Neural cell (in vitro differentiated cells): ENCODE measurements around the gene ATP5F1D. TPM values are rescaled to one million over a fixed set of nuclear protein-coding genes. Genes with fewer than 3 reads are reported as not detected.
A peak's percentile ranks its signal among the peaks of the same experiment; 100 is the strongest.

ENCODE experiments used
- H2AFZ ChIP-seq: fragments of 200-600, 300-800 bp; sonication (generic), shearing (Covaris generic); 2 replicates; pipeline ENCODE4 v1.6.0; 2014; ENCODE audit warnings: low read depth, mild to moderate bottlenecking, antibody characterized with exemption, low read length, moderate library complexity
- H3F3A ChIP-seq: fragments of 200-600 bp; shearing (Covaris generic); 2 replicates; pipeline ENCODE4 v1.6.1; 2016; ENCODE audit warnings: mild to moderate bottlenecking, moderate library complexity, mixed read lengths, antibody characterized with exemption, low read length; ENCODE audit not compliant: insufficient read depth, poor library complexity, severe bottlenecking
- H3K27ac ChIP-seq: fragments of 200-600, 300-800 bp; sonication (generic), shearing (Covaris generic); 2 replicates; pipeline ENCODE4 v1.5.1; 2014; ENCODE audit warnings: mild to moderate bottlenecking, low read length, moderate library complexity
- H3K27me3 ChIP-seq: fragments of 300-800, 200-600 bp; sonication (generic), shearing (Covaris generic); 2 replicates; pipeline ENCODE4 v1.6.0; 2014; ENCODE audit warnings: mild to moderate bottlenecking, low read depth, low read length, moderate library complexity; ENCODE audit not compliant: insufficient read depth
- H3K36me3 ChIP-seq: fragments of 300-800, 200-600 bp; sonication (generic), shearing (Covaris generic); 2 replicates; pipeline ENCODE4 v1.5.1; 2014; ENCODE audit warnings: mild to moderate bottlenecking, antibody characterized with exemption, low read length, moderate library complexity; ENCODE audit not compliant: insufficient read depth
- H3K4me2 ChIP-seq: fragments of 300-800, 200-600 bp; sonication (generic), shearing (Covaris generic); 2 replicates; pipeline ENCODE4 v1.6.0; 2014; ENCODE audit warnings: mild to moderate bottlenecking, low read length
- H3K4me3 ChIP-seq: fragments of 300-800, 200-600 bp; sonication (generic), shearing (Covaris generic); 2 replicates; pipeline ENCODE4 v1.5.1; 2014; ENCODE audit warnings: mild to moderate bottlenecking, low read length, moderate library complexity
- H3K79me2 ChIP-seq: fragments of 200-600 bp; shearing (Covaris generic); replicated peaks from 2 replicates; pipeline ENCODE4 v1.6.0; 2014; ENCODE audit warnings: mild to moderate bottlenecking, low read length, moderate library complexity; ENCODE audit not compliant: insufficient read depth
- H3K9ac ChIP-seq: fragments of 300-800, 200-600 bp; sonication (generic), shearing (Covaris generic); 2 replicates; pipeline ENCODE4 v1.6.1; 2016; ENCODE audit warnings: mild to moderate bottlenecking, low read length, mixed read lengths
- H3K9me2 ChIP-seq: fragments of 200-600 bp; shearing (Covaris generic); 2 replicates; pipeline ENCODE4 v1.6.1; 2016; ENCODE audit warnings: mild to moderate bottlenecking, low read length, mixed read lengths; ENCODE audit not compliant: insufficient read depth
- H3K9me3 ChIP-seq: fragments of 200-600, 300-800 bp; sonication (generic), shearing (Covaris generic); 2 replicates; pipeline ENCODE4 v1.6.1; 2016; ENCODE audit warnings: mild to moderate bottlenecking, mixed run types, low read length, moderate library complexity, mixed read lengths
- H4K20me1 ChIP-seq: fragments of 200-600 bp; shearing (Covaris generic); 2 replicates; pipeline ENCODE4 v1.6.1; 2016; ENCODE audit warnings: mild to moderate bottlenecking, mixed run types; ENCODE audit not compliant: insufficient read depth
- EP300 ChIP-seq: fragments of 450-650 bp; conservative IDR thresholded peaks from 2 replicates; pipeline ENCODE4 v1.6.1; 2014; ENCODE audit warnings: antibody characterized with exemption, mild to moderate bottlenecking, moderate library complexity; ENCODE audit not compliant: poor library complexity, severe bottlenecking
- EZH2 ChIP-seq: fragments of 200-600, 300-800 bp; shearing (Covaris generic), sonication (generic); IDR thresholded peaks from 2 replicates; pipeline ENCODE4 v1.6.1; 2014; ENCODE audit warnings: antibody characterized with exemption, low read length, borderline replicate concordance, mild to moderate bottlenecking; ENCODE audit not compliant: insufficient read depth, poor library complexity, severe bottlenecking
- MXI1 ChIP-seq: fragments of 450-650 bp; conservative IDR thresholded peaks from 2 replicates; pipeline ENCODE4 v1.6.1; 2014; ENCODE audit warnings: antibody characterized with exemption, mild to moderate bottlenecking; ENCODE audit not compliant: poor library complexity, severe bottlenecking
- POLR2AphosphoS5 ChIP-seq: IDR thresholded peaks from 2 replicates; pipeline ENCODE4 v1.6.1; 2012
- RAD21 ChIP-seq: fragments of 450-650 bp; conservative IDR thresholded peaks from 2 replicates; pipeline ENCODE4 v1.6.1; 2014; ENCODE audit warnings: antibody characterized with exemption, mild to moderate bottlenecking, moderate library complexity
- SMC3 ChIP-seq: fragments of 450-650 bp; conservative IDR thresholded peaks from 2 replicates; pipeline ENCODE4 v1.6.1; 2014; ENCODE audit warnings: antibody characterized with exemption, mild to moderate bottlenecking, moderate library complexity; ENCODE audit not compliant: poor library complexity
- TAF1 ChIP-seq: IDR thresholded peaks from 2 replicates; pipeline ENCODE4 v1.6.1; 2012; ENCODE audit warnings: low read depth
- polyA plus RNA-seq: library from polyadenylated mRNA; depleted of rRNA; stranded (reverse); fragments of >200 nt; gene quantifications from 2 replicates; pipeline ENCODE4 v1.2.3, GENCODE V29; 2014
- TF ChIP-seq, protein P1 (sequence below): fragments of 450-650 bp; IDR thresholded peaks from 2 replicates; pipeline ENCODE4 v1.5.1; 2014; ENCODE audit warnings: antibody characterized with exemption, mild to moderate bottlenecking, moderate library complexity; ENCODE audit not compliant: poor library complexity, severe bottlenecking
- TF ChIP-seq, protein P2 (sequence below): IDR thresholded peaks from 2 replicates; pipeline ENCODE4 v1.6.1; 2012; ENCODE audit warnings: borderline replicate concordance

Gene ATP5F1D
- polyA plus RNA-seq, 1 donor from 2014 or later = 47.8 TPM

DNA sequence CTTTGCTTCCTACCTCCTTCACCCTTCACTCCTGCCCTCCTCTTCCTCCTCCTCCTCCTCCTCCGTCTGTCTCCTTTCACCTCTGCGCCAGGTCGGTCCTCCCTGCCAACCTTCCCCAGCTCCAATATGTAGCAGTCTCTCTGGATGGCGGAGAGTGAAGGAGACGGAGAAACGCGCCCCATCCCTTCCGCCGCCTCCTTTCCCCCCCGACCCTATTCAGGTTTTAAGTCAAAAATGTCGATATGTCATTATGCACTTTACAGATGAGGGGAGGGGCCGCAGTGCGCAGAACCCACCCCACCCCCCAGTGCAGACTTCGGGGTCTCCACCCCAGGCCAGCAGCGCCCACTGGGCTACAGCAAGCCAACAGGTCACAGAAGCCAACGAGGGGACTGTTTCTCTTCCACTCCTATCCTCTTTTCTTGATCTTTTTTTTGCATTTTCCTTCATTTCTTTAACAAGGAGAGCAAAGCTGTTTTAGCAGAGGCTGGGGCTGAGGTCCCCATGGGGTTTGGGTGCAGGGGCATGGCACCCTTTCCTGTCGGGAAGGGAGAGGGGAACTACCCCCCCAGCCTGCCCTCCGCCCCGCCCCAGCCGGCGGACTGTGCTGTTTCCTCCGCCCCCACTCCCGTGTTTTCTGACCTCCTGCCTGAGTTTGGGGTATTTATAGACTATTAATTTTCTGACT, 16.1 kb downstream of the ATP5F1D start:
- H3K4me3 ChIP-seq = no peak overlapping the region
- H2AFZ ChIP-seq = no peak overlapping the region
- no peak overlapping the region for H3K27ac ChIP-seq
- H3K4me2 ChIP-seq = no peak overlapping the region
- H4K20me1 ChIP-seq = peaks cover 4% of the 10 kb centered on the region
- no peaks in the 10 kb centered on the region for H3K9me2 ChIP-seq
- no peaks in the 10 kb centered on the region for H3K9me3 ChIP-seq
- H3F3A ChIP-seq = no peaks in the 10 kb centered on the region
- no peaks in the 10 kb centered on the region for H3K36me3 ChIP-seq
- TF ChIP-seq, protein P1, sequence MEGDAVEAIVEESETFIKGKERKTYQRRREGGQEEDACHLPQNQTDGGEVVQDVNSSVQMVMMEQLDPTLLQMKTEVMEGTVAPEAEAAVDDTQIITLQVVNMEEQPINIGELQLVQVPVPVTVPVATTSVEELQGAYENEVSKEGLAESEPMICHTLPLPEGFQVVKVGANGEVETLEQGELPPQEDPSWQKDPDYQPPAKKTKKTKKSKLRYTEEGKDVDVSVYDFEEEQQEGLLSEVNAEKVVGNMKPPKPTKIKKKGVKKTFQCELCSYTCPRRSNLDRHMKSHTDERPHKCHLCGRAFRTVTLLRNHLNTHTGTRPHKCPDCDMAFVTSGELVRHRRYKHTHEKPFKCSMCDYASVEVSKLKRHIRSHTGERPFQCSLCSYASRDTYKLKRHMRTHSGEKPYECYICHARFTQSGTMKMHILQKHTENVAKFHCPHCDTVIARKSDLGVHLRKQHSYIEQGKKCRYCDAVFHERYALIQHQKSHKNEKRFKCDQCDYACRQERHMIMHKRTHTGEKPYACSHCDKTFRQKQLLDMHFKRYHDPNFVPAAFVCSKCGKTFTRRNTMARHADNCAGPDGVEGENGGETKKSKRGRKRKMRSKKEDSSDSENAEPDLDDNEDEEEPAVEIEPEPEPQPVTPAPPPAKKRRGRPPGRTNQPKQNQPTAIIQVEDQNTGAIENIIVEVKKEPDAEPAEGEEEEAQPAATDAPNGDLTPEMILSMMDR = no peak
- TF ChIP-seq MXI1 (no peak), EP300 (no peak), POLR2AphosphoS5 (no peak), RAD21 (no peak), EZH2 (no peak), SMC3 (no peak), TAF1 (no peak)
- TF ChIP-seq, protein P2, sequence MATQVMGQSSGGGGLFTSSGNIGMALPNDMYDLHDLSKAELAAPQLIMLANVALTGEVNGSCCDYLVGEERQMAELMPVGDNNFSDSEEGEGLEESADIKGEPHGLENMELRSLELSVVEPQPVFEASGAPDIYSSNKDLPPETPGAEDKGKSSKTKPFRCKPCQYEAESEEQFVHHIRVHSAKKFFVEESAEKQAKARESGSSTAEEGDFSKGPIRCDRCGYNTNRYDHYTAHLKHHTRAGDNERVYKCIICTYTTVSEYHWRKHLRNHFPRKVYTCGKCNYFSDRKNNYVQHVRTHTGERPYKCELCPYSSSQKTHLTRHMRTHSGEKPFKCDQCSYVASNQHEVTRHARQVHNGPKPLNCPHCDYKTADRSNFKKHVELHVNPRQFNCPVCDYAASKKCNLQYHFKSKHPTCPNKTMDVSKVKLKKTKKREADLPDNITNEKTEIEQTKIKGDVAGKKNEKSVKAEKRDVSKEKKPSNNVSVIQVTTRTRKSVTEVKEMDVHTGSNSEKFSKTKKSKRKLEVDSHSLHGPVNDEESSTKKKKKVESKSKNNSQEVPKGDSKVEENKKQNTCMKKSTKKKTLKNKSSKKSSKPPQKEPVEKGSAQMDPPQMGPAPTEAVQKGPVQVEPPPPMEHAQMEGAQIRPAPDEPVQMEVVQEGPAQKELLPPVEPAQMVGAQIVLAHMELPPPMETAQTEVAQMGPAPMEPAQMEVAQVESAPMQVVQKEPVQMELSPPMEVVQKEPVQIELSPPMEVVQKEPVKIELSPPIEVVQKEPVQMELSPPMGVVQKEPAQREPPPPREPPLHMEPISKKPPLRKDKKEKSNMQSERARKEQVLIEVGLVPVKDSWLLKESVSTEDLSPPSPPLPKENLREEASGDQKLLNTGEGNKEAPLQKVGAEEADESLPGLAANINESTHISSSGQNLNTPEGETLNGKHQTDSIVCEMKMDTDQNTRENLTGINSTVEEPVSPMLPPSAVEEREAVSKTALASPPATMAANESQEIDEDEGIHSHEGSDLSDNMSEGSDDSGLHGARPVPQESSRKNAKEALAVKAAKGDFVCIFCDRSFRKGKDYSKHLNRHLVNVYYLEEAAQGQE = no peak
- H3K9ac ChIP-seq = peak overlapping the region; percentile 31
- H3K27me3 ChIP-seq = no peaks in the 10 kb centered on the region
- H3K79me2 ChIP-seq = peaks cover 61% of the 10 kb centered on the region

DNA sequence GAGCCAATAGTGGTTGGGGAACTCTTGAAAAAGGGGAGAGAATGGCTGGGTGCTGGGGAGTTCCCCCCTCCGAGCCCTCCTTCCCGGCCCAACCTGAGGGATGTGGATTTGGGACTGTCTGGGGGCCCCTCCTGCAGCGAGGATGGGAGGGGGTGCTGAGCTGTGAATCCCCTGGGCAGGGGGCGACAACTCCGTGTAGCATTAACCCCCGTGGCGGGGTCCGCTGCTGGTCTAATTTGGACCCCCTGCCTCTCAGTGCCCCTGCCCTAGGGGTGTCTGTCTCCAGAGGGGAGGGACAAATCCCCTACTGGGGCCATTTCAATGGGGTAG, 16.6 kb downstream of the ATP5F1D start:
- H3K27ac ChIP-seq = no peak overlapping the region
- peaks cover 58% of the 10 kb centered on the region for H3K79me2 ChIP-seq

More for the DNA sequence above, 16.6 kb downstream of the ATP5F1D start:
- TF ChIP-seq SMC3 (no peak), POLR2AphosphoS5 (peak; percentile 19)
- Histone ChIP-seq H3K4me3 (no peak overlapping the region), H4K20me1 (peaks cover 4% of the 10 kb centered on the region), H3K9ac (peak overlapping the region; percentile 31), H3K4me2 (no peak overlapping the region), H3K36me3 (no peaks in the 10 kb centered on the region), H3K9me2 (no peaks in the 10 kb centered on the region), H3K27me3 (no peaks in the 10 kb centered on the region), H3F3A (no peaks in the 10 kb centered on the region), H2AFZ (no peak overlapping the region), H3K9me3 (no peaks in the 10 kb centered on the region)
